ENCODE measurements around the gene RMI1. TPM values are rescaled to one million over a fixed set of nuclear protein-coding genes. Genes with fewer than 3 reads are reported as not detected.

The RMI1 gene
- total and polyA plus RNA-seq, 2 of the 8 experiments (the other 6 are each of a cell fraction or from before 2014, with no cell fraction given): 3.0 to 34.1 TPM

- Histone ChIP-seq H3K4me2 (ENCODE audit: insufficient read depth in 1 of 2, low read depth in 2 of 2, low read length in 2 of 2) (no peak overlapping the region), H3K9ac (replicated peaks in 1 of 4; ENCODE audit: extremely low read depth in 1 of 4, low read depth in 3 of 4, low read length in 3 of 4) (no peak overlapping the region), H3K4me1 (replicated peaks in 1 of 4; ENCODE audit: control insufficient read depth in 3 of 4, insufficient read depth in 4 of 4, low read length in 3 of 4) (peaks cover 0 to 3% (median 0%) of the 10 kb centered on the region in 4 experiments; a peak in 2 of 7 replicates), H3K79me1 (ENCODE audit: low read depth, low read length) (no peaks in the 10 kb centered on the region), H3K79me2 (ENCODE audit: control insufficient read depth in 1 of 2, insufficient read depth in 2 of 2, low read length in 2 of 2) (no peaks in the 10 kb centered on the region), H3K4ac (replicated peaks; ENCODE audit: insufficient read length, low read depth, low read length) (peak overlapping the region; percentile 38), H4K91ac (replicated peaks; ENCODE audit: insufficient read length, low read length) (no peak overlapping the region), H3K9me3 (ENCODE audit: insufficient read depth in 2 of 2, low read depth in 1 of 2, low read length in 1 of 2) (no peaks in the 10 kb centered on the region; a peak in 1 of 4 replicates), H3K23me2 (ENCODE audit: low read depth, low read length) (no peaks in the 10 kb centered on the region), H2BK5ac (ENCODE audit: low read depth, low read length) (no peak overlapping the region), H3K18ac (ENCODE audit: extremely low read depth, low read length) (no peak overlapping the region), H4K8ac (ENCODE audit: extremely low read depth, insufficient read depth, low read length) (no peak overlapping the region), H3K36me3 (ENCODE audit: control insufficient read depth in 2 of 4, insufficient read depth in 4 of 4, low read length in 3 of 4) (no peaks in the 10 kb centered on the region), H2BK15ac (ENCODE audit: low read length) (no peak overlapping the region), H3K27ac (ENCODE audit: low read depth, low read length) (no peak overlapping the region), H3K23ac (ENCODE audit: insufficient read length) (no peak overlapping the region), H2BK120ac (replicated peaks; ENCODE audit: low read depth, low read length) (no peak overlapping the region), H3K4me3 (ENCODE audit: extremely low read depth in 1 of 4, insufficient read depth in 2 of 4, low read depth in 3 of 4, low read length in 4 of 4) (no peak overlapping the region), H3K56ac (replicated peaks; ENCODE audit: insufficient read length, low read depth, low read length) (no peak overlapping the region), H4K5ac (ENCODE audit: insufficient read length, low read depth, low read length) (no peak overlapping the region), H3K14ac (ENCODE audit: insufficient read length) (no peak overlapping the region), H4K20me1 (replicated peaks in 1 of 2; ENCODE audit: control insufficient read depth in 1 of 2, insufficient read depth in 2 of 2, low read length in 2 of 2) (no peaks in the 10 kb centered on the region), H2BK12ac (ENCODE audit: low read depth, low read length) (no peak overlapping the region), H2AFZ (ENCODE audit: low read length) (no peak overlapping the region), H2AK5ac (ENCODE audit: low read depth, low read length) (no peak overlapping the region), H3K27me3 (replicated peaks in 1 of 4; ENCODE audit: control insufficient read depth in 3 of 4, extremely low read depth in 1 of 4, insufficient read depth in 3 of 4, low read length in 3 of 4) (no peaks in the 10 kb centered on the region), H2BK20ac (ENCODE audit: low read length) (no peak overlapping the region)
- TF ChIP-seq CHD2 (IDR thresholded peaks at IDR 0.05; ENCODE audit: low read length): no peak
- no peak for TF ChIP-seq SUZ12 (IDR thresholded peaks at IDR 0.05; ENCODE audit: low read length)
- no peak for TF ChIP-seq CHD1 (IDR thresholded peaks at IDR 0.05; ENCODE audit: low read depth, low read length)
- no peak for TF ChIP-seq JUND (IDR thresholded peaks at IDR 0.05; ENCODE audit: low read length)
- no peak for TF ChIP-seq SIRT6 (IDR thresholded peaks at IDR 0.05; ENCODE audit: low read length)
- TF ChIP-seq SAP30 (IDR thresholded peaks at IDR 0.05; ENCODE audit: insufficient read depth, insufficient replicate concordance, low read length): no peak
- TF ChIP-seq EGR1 (IDR thresholded peaks at IDR 0.05; ENCODE audit: borderline replicate concordance, low read depth, low read length): no peak
- TF ChIP-seq YY1 (IDR thresholded peaks at IDR 0.05; ENCODE audit: low read depth, low read length): no peak
- no peak for TF ChIP-seq RXRA (IDR thresholded peaks at IDR 0.05; ENCODE audit: insufficient read depth, low read depth, low read length)
- no peak for TF ChIP-seq SP2 (IDR thresholded peaks at IDR 0.05; ENCODE audit: low read length)
- no peak for TF ChIP-seq TCF12 (IDR thresholded peaks at IDR 0.05; ENCODE audit: low read depth, low read length)
- no peak for TF ChIP-seq NRF1 (IDR thresholded peaks at IDR 0.05; ENCODE audit: low read depth, low read length)
- TF ChIP-seq BACH1 (IDR thresholded peaks at IDR 0.05; ENCODE audit: low read length): no peak
- no peak for TF ChIP-seq ZNF274 (IDR thresholded peaks at IDR 0.05; ENCODE audit: borderline replicate concordance, extremely low read depth, low read length)
- no peak for TF ChIP-seq EZH2 (IDR thresholded peaks at IDR 0.05; ENCODE audit: low read depth, low read length, severe bottlenecking)
- 87% methylated on average over 2 of the region's 2 CpGs; no CpG with 5 or more reads in 1 of the 2 experiments for WGBS, 2 experiments (ENCODE audit: extremely low coverage in 1 of 2, insufficient coverage in 1 of 2, insufficient read length in 1 of 2, insufficient replicate concordance in 2 of 2, low coverage in 1 of 2, low lambda C conversion rate in 2 of 2, missing lambda C conversion rate in 1 of 2)
- ChIA-PET POLR2A (ENCODE audit: partially characterized antibody) (no interaction called here), CTCF (ENCODE audit: partially characterized antibody) (interaction anchor here (0.6 to 0.8 kb wide), 2 partner anchors 74 to 94 kb away, joined by 3 read pairs; no protein-coding TSS in a partner anchor)
- FAIRE-seq (no peak), DNase-seq (ENCODE audit: low read depth in 1 of 2, low spot score in 2 of 2) (no peak)
Measured at GRCh38 chr9:84031534-84031933, 50.9 kb downstream of the RMI1 start.
